ENCODE measurements around the gene DMD. TPM values are rescaled to one million over a fixed set of nuclear protein-coding genes. Genes with fewer than 3 reads are reported as not detected.

Gene DMD
- total RNA-seq, 1 experiment from 2014 or later, result 2.2 TPM

DNA sequence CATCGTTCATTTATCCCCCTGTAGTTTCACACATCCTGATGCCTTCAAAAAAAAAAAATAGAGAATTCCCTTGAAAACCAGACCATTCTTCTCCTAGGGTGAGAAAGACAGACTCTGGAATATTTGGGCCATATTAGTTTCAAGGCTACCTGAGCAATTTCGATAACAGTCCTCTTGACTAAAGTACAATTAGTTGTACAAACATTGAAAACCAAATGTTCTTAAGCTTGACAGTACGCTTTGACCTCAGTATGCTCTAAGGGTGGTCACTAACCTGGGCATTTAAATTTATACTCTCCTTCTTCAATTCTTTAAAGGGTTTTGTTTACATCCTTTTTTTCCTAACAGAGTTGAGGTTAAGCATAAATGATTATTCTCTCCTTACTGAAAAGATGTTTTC lies 1774.9 kb downstream of the DMD start:
- in situ Hi-C loops (cut with HindIII; ENCODE audit: low pct_unique_long_range_greater_than_20kb, low sequenced_read_pairs), result no loop called here
- no peaks in the 10 kb centered on the region for H3K27me3 ChIP-seq (ENCODE audit: control insufficient read depth, insufficient read depth, low read length)
- H3K4me3 ChIP-seq (ENCODE audit: low read depth in 2 of 2, low read length in 2 of 2), result no peak overlapping the region
- H3K36me3 ChIP-seq (ENCODE audit: control insufficient read depth, insufficient read depth, low read length), result no peaks in the 10 kb centered on the region
- BruUV-seq (replicated peaks), result no TSS peak
- DNase-seq (ENCODE audit: low read depth, low spot score) (no peak), ATAC-seq (no peak)
- ChIA-PET CTCF (no interaction called here), POLR2A (no interaction called here)
- TF ChIP-seq POLR2AphosphoS5 (IDR thresholded peaks at IDR 0.05; ENCODE audit: low read depth, low read length), result no peak
- TF ChIP-seq, protein P1, sequence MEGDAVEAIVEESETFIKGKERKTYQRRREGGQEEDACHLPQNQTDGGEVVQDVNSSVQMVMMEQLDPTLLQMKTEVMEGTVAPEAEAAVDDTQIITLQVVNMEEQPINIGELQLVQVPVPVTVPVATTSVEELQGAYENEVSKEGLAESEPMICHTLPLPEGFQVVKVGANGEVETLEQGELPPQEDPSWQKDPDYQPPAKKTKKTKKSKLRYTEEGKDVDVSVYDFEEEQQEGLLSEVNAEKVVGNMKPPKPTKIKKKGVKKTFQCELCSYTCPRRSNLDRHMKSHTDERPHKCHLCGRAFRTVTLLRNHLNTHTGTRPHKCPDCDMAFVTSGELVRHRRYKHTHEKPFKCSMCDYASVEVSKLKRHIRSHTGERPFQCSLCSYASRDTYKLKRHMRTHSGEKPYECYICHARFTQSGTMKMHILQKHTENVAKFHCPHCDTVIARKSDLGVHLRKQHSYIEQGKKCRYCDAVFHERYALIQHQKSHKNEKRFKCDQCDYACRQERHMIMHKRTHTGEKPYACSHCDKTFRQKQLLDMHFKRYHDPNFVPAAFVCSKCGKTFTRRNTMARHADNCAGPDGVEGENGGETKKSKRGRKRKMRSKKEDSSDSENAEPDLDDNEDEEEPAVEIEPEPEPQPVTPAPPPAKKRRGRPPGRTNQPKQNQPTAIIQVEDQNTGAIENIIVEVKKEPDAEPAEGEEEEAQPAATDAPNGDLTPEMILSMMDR (IDR thresholded peaks at IDR 0.05), result no peak
- no peak for TF ChIP-seq TCF7L2 (IDR thresholded peaks at IDR 0.05; ENCODE audit: low read depth, low read length)
- intact Hi-C loops (cut with micrococcal nuclease; ENCODE audit: unreplicated experiment), result no loop called here
- H3K9me3 ChIP-seq (ENCODE audit: control insufficient read depth, insufficient read depth, low read depth, low read length), result no peaks in the 10 kb centered on the region
- no peaks in the 10 kb centered on the region for H3K4me1 ChIP-seq (ENCODE audit: control insufficient read depth, insufficient read depth, low read length)
- no peak overlapping the region for H3K27ac ChIP-seq (ENCODE audit: low read length)

DNA sequence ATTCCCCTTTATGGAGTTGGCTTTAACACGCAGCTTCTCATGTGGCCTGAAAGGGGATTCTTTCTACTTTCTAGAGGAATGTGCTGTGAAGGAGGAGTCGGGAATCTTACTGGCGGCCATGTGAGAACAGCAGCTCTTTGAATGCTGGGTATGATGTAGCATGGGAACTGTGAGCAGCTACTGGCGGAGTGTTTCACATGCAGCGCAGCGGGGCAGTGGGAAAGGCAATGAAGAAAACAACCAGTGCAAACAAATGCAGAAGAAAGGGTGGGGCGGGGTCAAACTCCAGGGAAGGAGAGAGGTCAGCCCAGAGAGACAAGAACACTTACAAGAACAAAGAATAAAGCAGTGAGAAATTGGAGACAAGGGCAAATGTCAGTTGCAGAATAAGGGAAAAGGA lies 1775.8 kb downstream of the DMD start:
- intact Hi-C loops (cut with micrococcal nuclease; ENCODE audit: unreplicated experiment) (no loop called here), in situ Hi-C loops (cut with HindIII; ENCODE audit: low pct_unique_long_range_greater_than_20kb, low sequenced_read_pairs) (no loop called here)
- Histone ChIP-seq H3K27me3 (ENCODE audit: control insufficient read depth, insufficient read depth, low read length) (no peaks in the 10 kb centered on the region), H3K9me3 (ENCODE audit: control insufficient read depth, insufficient read depth, low read depth, low read length) (no peaks in the 10 kb centered on the region), H3K36me3 (ENCODE audit: control insufficient read depth, insufficient read depth, low read length) (no peaks in the 10 kb centered on the region), H3K27ac (ENCODE audit: low read length) (no peak overlapping the region), H3K4me3 (ENCODE audit: low read depth in 2 of 2, low read length in 2 of 2) (no peak overlapping the region), H3K4me1 (ENCODE audit: control insufficient read depth, insufficient read depth, low read length) (no peaks in the 10 kb centered on the region)
- ChIA-PET POLR2A (interaction anchor here (0.5 kb wide), 1 partner anchor 248 kb away, joined by 4 read pairs; no protein-coding TSS in a partner anchor), CTCF (no interaction called here)
- no TSS peak for BruUV-seq (replicated peaks)
- DNase-seq (ENCODE audit: low read depth, low spot score) (no peak), ATAC-seq (no peak)
- TF ChIP-seq, protein P1 (IDR thresholded peaks at IDR 0.05), result no peak
- TF ChIP-seq, protein P2, sequence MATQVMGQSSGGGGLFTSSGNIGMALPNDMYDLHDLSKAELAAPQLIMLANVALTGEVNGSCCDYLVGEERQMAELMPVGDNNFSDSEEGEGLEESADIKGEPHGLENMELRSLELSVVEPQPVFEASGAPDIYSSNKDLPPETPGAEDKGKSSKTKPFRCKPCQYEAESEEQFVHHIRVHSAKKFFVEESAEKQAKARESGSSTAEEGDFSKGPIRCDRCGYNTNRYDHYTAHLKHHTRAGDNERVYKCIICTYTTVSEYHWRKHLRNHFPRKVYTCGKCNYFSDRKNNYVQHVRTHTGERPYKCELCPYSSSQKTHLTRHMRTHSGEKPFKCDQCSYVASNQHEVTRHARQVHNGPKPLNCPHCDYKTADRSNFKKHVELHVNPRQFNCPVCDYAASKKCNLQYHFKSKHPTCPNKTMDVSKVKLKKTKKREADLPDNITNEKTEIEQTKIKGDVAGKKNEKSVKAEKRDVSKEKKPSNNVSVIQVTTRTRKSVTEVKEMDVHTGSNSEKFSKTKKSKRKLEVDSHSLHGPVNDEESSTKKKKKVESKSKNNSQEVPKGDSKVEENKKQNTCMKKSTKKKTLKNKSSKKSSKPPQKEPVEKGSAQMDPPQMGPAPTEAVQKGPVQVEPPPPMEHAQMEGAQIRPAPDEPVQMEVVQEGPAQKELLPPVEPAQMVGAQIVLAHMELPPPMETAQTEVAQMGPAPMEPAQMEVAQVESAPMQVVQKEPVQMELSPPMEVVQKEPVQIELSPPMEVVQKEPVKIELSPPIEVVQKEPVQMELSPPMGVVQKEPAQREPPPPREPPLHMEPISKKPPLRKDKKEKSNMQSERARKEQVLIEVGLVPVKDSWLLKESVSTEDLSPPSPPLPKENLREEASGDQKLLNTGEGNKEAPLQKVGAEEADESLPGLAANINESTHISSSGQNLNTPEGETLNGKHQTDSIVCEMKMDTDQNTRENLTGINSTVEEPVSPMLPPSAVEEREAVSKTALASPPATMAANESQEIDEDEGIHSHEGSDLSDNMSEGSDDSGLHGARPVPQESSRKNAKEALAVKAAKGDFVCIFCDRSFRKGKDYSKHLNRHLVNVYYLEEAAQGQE (IDR thresholded peaks at IDR 0.05; ENCODE audit: insufficient read depth in 1 of 2, low read depth in 2 of 2, low read length in 1 of 2), result no peak
- no peak for TF ChIP-seq POLR2AphosphoS5 (IDR thresholded peaks at IDR 0.05; ENCODE audit: low read depth, low read length)
- TF ChIP-seq SIN3A (IDR thresholded peaks at IDR 0.05; ENCODE audit: borderline replicate concordance, insufficient read depth, low read depth, low read length), result no peak
- TF ChIP-seq TCF7L2 (IDR thresholded peaks at IDR 0.05; ENCODE audit: low read depth, low read length), result no peak

Measured in Panc1 (cell line).